ENCODE results near the gene TIE1.

Gene TIE1

GRCh38 chr1:43338001-43338400, 37.2 kb downstream of the TIE1 start:
- no peak for DNase-seq (ENCODE audit: low read depth in 2 of 2)

- DNase-seq (ENCODE audit: low read depth in 2 of 2), result no peak
Measured at GRCh38 chr1:43339584-43340232, 38.9 kb downstream of the TIE1 start.

DNA sequence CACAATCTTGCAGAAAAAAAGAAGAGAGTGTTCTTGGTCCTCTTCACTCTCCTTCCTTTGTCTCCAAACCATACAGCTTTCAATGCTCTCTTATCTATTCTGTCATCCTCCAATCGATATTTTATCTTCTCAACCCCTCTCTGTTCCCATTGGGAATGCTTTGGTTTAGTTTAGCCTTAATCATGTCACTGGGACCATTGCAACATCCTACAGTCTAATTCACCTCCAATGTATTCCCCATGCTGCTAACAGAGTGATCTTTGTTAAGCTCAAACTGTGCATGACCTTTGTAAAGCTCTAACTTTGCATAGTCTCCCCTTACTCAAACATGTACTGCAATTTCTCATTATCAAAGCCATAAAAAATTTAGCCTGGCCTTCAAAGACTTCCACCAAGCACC, 39.8 kb downstream of the TIE1 start:
- no peak for DNase-seq (ENCODE audit: low read depth in 2 of 2)

- DNase-seq (ENCODE audit: low read depth in 2 of 2), result no peak
Measured at GRCh38 chr1:43344267-43344850, 43.6 kb downstream of the TIE1 start.

- no peak for DNase-seq (ENCODE audit: low read depth in 2 of 2)
Measured at GRCh38 chr1:43345120-43345519, 44.3 kb downstream of the TIE1 start.

DNA sequence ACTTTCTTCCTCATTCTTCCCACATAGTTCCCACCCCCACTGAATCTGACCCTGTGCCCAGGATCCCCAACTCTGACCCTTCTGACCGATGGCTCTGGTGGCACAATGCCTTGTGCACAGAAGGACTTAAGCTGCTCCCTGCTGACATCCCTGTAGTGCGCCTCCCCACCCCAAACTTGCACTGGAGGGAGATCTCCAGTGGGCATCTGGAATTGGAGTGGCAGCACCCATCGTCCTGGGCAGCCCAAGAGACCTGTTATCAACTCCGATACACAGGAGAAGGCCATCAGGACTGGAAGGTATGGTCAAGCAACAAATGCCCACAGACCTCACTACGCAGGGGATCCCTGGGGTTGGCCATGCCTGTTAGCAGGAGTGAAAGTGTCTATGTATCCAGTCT, 45.9 kb downstream of the TIE1 start:
- DNase-seq (ENCODE audit: low read depth in 2 of 2), result no peak

GRCh38 chr1:43348343-43348808, 47.6 kb downstream of the TIE1 start:
- DNase-seq (ENCODE audit: low read depth in 2 of 2), result no peak

DNA sequence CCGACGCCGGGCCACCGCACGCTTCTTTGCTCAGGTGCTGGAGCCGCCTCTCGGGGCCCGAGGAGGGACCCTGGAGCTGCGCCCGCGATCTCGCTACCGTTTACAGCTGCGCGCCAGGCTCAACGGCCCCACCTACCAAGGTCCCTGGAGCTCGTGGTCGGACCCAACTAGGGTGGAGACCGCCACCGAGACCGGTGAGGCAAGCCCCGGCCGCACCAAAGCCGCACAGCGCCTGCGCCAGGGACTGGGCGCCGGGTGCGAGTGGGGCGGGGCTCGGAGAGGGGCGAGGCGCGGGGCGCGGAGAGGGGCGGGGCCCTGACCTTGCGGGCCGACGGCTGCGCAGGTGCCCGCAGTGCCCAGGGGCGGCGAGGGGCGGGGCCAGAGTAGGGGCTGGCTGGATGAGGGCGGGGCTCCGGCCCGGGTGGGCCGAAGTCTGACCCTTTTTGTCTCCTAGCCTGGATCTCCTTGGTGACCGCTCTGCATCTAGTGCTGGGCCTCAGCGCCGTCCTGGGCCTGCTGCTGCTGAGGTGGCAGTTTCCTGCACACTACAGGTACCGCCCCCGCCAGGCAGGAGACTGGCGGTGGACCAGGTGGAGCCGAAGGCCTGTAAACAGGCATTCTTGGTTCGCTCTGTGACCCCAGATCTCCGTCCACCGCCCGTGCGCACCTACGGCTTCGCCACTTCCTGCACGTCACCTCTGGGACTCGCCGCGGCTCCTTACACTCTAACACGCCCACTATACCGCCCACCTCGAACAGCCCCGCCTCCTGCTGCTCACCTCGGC, 48.2 kb downstream of the TIE1 start:
- no peak for DNase-seq (ENCODE audit: low read depth in 2 of 2)

GRCh38 chr1:43349594-43350306, 49.0 kb downstream of the TIE1 start:
- DNase-seq (ENCODE audit: low read depth in 2 of 2), result no peak

GRCh38 chr1:43350976-43351375, 50.2 kb downstream of the TIE1 start:
- no peak for DNase-seq (ENCODE audit: low read depth in 2 of 2)

GRCh38 chr1:43351421-43352350, 50.9 kb downstream of the TIE1 start:
- DNase-seq (ENCODE audit: low read depth in 2 of 2), result no peak

DNA sequence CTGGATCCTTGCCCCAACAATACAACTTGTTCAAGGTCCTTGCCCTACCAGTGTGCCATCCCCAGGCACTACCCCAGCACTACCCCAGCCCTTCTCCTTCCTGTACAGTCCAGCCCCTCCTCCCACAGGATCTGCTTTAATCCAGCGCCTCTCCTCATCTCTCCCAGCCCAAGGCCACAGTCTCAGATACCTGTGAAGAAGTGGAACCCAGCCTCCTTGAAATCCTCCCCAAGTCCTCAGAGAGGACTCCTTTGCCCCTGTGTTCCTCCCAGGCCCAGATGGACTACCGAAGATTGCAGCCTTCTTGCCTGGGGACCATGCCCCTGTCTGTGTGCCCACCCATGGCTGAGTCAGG, 51.5 kb downstream of the TIE1 start:
- no peak for DNase-seq (ENCODE audit: low read depth in 2 of 2)

- DNase-seq (ENCODE audit: low read depth in 2 of 2), result no peak
Measured at GRCh38 chr1:43352881-43353280, 52.1 kb downstream of the TIE1 start.

DNA sequence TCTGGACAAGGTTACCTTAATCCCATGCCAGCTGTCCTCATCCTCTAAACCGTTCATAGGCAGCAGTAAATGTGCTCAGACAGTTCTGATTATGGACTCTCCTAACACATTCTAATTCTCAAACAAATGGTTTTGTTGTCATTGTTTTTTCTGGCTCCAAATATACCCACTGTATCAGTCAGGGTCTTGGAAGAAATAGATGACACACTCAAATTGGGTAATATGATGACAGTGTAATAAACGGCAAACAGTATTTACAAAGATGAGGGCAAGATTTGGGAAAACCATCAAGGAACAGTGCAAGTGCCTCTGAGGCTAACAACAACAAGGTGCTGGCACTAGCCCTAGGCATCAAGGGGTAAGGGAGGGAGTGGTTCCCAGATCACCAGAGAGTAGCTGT, 53.7 kb downstream of the TIE1 start:
- no peak for DNase-seq (ENCODE audit: low read depth in 2 of 2)

GRCh38 chr1:43354936-43355335, 54.2 kb downstream of the TIE1 start:
- DNase-seq (ENCODE audit: low read depth in 2 of 2), result no peak

GRCh38 chr1:43357251-43357650, 56.5 kb downstream of the TIE1 start:
- no peak for DNase-seq (ENCODE audit: low read depth in 2 of 2)

DNA sequence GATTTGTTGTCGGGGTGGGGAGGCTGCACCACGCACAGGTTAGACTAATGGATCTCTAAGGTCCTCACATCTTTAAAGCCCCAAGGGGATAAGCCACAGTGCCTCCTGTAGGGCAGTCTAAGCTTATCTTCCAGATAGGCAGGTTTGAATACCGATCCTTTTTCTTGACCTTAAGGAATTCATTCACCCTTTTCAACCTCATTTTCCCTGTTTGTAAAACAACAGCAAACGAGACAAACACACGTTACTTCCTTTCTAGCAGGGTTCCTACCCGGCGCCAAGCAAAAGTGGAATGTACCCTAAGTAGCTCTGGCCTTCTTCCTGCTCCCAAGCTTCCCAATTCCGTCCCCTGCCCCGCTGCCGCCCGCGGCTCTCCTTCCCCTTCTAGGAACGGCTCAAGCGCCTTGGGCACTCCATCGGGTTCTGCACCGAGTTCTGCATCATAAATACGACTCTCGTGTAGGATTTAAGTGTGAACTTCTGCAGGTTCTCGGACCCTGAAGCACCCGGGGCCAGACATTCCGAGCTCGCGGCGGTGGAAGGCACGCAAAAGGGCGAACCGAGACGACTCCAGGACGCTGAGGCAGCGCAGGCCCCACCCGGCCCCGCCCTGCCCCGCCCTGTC, 57.5 kb downstream of the TIE1 start:
- DNase-seq (ENCODE audit: low read depth in 2 of 2), result no peak

- peak; percentile 91 to 95 for DNase-seq (ENCODE audit: low read depth in 2 of 2)
Measured at GRCh38 chr1:43358746-43359693, 58.2 kb downstream of the TIE1 start, which contains the start of gene CDC20. Gene CDC20 (plus strand): TSS chr1:43358981. CDS start chr1:43359216, 235 bp downstream.

GRCh38 chr1:43359696-43360095, 58.9 kb downstream of the TIE1 start:
- no peak for DNase-seq (ENCODE audit: low read depth in 2 of 2)

DNA sequence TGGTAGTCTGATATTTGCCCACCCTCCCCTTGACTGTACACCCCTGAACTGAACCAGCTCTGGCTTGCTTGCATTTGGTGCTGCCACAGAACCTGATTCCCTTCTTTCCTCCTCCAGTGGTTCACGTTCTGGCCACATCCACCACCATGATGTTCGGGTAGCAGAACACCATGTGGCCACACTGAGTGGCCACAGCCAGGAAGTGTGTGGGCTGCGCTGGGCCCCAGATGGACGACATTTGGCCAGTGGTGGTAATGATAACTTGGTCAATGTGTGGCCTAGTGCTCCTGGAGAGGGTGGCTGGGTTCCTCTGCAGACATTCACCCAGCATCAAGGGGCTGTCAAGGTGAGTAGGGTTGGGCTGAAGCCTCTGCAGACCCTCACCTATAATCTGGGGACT, 59.8 kb downstream of the TIE1 start:
- no peak for DNase-seq (ENCODE audit: low read depth in 2 of 2)
